ENCODE data around the gene YTHDF1.

DNA sequence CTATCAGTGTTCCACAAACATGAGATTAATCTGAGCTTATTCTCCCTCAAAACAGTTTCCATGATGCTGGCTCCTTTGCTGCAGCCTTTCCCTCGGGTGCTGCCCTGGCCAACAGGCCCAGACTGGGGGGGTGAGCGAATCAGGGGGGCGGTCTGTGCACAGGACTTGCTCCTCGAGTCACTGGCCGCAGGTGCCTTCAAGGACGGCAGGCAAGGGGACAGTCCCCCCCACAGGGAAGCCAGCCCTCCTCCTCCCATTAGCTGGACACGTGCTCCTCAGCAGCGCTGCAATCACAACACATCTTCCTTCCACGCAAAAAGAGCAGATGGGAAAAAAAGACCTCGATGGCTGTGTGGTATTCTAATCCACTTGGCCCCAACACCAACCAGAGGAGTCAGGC, 10.0 kb downstream of the YTHDF1 start:
- TF ChIP-seq POLR2A (IDR thresholded peaks at IDR 0.05; ENCODE audit: low read depth) (no peak), POLR2AphosphoS5 (IDR thresholded peaks at IDR 0.05) (no peak)
- TF ChIP-seq, protein P1, sequence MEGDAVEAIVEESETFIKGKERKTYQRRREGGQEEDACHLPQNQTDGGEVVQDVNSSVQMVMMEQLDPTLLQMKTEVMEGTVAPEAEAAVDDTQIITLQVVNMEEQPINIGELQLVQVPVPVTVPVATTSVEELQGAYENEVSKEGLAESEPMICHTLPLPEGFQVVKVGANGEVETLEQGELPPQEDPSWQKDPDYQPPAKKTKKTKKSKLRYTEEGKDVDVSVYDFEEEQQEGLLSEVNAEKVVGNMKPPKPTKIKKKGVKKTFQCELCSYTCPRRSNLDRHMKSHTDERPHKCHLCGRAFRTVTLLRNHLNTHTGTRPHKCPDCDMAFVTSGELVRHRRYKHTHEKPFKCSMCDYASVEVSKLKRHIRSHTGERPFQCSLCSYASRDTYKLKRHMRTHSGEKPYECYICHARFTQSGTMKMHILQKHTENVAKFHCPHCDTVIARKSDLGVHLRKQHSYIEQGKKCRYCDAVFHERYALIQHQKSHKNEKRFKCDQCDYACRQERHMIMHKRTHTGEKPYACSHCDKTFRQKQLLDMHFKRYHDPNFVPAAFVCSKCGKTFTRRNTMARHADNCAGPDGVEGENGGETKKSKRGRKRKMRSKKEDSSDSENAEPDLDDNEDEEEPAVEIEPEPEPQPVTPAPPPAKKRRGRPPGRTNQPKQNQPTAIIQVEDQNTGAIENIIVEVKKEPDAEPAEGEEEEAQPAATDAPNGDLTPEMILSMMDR (IDR thresholded peaks at IDR 0.05) = no peak

All from esophagus muscularis mucosa (tissue), 3 donors.